GM19351 (cell line): ENCODE measurements around the gene GIT2.
"Not testable (repeated sequence)": the region's sequence is repeated elsewhere in the genome, so short reads cannot be mapped to it uniquely, and the experiment has no call there.

Source experiments
- ATAC-seq: cut with Tn5 transposase; IDR thresholded peaks from one replicate; pipeline ENCODE4 v1.9.1; 2021; ENCODE audit warnings: mild to moderate bottlenecking, moderate library complexity; ENCODE audit not compliant: unreplicated experiment

The GIT2 gene

DNA sequence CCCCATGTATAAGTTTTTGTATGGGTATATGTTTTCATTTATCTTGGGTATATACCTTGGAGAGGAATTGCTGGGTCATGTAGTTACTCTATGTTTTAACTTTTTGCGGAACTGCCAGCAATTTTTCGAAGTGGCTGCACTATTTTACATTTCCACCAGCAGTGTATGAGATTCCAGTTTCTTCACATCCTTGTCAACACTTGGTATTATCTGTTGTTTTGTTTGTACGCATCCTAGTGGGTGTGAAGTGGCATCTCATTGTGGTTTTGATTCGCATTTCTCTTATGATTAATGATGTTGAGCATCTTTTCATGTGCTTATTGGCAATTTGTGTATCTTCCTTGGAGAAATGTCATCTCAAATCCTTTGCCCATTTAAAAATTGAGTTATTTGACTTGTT lies 9.9 kb upstream of the GIT2 start:
- ATAC-seq, result no peak

DNA sequence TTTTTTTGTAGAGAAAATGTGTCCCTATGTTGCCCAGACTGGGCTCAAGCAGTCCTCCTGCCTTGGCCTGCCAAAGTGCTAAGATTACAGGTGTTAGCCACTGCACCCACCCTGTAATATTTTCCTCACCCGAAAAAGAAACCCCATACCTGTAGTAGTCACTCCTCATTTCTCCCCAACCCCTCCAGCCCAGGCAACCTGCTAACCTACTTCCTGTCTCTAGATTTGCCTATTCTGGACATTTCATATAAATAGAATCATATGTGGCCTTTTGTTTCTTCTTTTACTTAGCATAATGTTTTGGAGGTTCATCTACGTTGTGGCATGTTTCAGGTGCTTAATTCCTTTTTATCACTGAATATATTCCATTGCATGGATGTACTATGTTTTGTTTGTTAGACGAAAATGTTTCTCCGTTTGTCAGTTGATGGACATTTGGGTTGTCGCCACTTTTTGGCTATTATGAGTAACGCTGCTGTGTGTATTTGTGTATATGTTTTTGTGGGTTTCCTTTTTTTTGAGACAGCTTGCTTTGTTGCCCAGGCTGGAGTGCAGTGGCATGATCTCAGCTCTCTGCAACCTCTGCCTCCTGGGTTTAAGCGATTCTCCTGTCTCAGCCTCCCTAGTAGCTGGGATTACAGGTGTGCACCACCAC lies 9.3 kb upstream of the GIT2 start:
- ATAC-seq, result peak; percentile 65

GRCh38 chr12:110004598-110004997 lies 8.4 kb upstream of the GIT2 start:
- peak; percentile 59 for ATAC-seq

- no peak for ATAC-seq
These were observed 6.7 kb upstream of the GIT2 start for GRCh38 chr12:110002676-110003515.

DNA sequence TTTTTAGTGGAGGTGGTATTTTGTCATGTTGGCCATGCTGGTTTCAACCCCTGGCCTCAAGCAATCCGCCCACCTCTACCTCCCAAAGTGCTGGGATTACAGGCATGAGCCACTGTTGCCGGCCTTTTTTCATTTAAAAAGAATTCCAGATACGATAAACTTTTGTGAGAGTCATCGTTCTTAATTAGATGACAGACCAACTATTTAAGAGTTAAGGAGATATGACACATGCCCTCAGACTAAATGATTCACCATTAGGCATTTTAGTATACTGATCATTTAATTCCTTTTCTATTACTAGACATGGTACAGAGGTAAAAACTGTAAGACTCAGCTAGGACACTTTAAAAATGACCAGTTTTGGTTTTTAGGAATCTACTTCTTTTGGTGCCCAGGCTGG lies 5.4 kb upstream of the GIT2 start:
- ATAC-seq, result no peak

DNA sequence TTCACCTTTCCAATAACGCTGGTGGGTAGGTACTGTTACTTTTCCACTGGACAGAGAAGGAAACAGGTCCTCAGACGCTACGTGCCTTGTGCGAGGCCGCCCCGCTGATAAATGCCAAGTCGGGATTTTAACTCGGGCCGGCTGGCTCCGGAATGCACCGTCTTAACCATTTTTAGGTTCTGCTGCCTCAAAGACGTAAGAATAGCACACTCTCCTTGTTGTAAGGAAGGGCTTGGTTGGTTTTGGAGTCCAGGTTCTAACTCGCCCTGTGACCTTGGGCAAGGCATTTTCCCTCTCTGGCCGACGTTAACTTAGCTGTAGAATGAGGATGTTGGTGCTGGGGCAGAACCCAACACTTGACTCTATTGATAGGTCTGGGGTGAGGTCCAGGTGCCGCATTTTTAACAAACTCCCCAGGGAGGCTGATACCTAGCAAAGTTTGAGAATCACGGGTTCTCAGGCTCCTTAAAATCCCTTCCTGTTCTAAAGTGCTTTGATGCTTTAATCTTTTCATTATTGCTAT lies 3.9 kb upstream of the GIT2 start:
- ATAC-seq, result no peak

DNA sequence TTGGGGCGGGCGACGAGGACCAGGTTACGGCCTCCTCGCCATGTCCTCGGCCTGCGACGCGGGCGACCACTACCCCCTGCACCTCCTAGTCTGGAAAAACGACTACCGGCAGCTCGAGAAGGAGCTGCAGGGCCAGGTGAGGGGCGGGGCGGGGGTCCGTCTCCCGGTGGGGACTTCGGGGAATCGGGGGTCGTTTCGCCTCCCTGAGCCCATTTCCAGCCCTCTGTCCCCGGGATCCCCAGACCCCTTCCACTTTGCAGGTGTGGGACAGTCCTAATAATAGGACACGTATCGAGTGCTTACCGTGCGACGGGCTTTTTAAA lies 3.4 kb upstream of the GIT2 start:
- no peak for ATAC-seq

DNA sequence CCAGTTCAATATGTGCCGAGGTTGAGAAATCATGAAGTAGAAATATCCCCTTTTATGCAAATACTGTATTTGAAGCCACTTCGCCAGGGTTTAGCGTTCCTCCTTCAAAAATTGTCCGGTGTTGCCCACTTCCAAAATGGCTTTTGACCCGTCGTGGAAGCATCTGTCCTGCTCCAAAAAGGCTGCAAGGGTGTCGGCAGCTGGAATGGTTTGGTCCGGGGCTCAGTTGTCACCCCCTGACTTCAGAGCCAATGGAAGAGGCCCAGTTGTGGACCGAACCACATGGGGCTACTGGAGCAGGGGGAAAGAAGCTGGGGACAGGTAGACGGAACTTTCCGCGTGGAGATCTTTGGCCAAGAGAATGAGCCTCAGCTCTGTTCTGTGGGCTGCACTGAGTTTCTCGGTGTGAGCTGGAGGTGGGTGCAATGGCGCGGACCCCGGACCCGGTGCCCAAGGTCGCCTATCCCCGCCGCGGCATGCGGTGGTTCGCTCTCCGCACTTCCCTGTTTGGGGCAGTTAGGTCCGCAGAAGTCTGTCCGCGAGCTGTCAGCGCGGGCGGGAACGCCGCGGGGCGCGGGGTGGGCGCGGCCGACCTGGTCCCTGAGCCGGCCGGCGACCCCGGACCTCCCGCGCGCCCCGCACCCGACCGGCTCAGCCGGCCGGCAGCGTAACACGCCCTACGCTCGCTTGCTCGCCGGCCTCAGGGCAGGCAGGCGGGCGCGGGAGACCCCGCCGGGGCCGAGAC lies 2.9 kb upstream of the GIT2 start, which contains the start of gene ANKRD13A:
TSS of gene ANKRD13A (plus strand) at position 527 of the 745 bp plus-strand sequence. CDS start 259 bp downstream, outside the sequence.
- ATAC-seq, result peak; percentile 48

- no peak for ATAC-seq
These were observed 2.2 kb upstream of the GIT2 start for GRCh38 chr12:109998241-109998903.

DNA sequence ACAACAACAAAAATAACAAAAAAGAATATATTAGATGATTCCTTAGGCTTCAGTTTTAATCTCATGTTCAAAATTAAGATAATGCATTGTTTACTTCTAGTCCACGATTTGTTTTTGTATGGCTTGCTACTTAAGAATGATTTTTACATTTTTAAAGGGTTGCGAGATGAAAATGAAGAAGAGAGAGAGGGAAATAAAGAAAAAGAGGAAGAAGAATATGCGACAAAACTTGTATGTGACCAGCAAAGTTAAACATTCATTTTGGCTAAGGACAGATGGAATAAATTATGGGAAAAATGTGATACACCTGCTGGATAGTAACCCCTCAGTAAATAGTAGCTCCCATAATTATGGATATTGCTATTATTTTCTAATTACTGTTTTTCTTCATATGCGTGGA lies 1.2 kb upstream of the GIT2 start:
- no peak for ATAC-seq

- ATAC-seq, result no peak
These were observed 300 bp upstream of the GIT2 start for GRCh38 chr12:109996483-109996853.

- ATAC-seq, result no peak
These were observed 845 bp downstream of the GIT2 start for GRCh38 chr12:109995361-109995685.

- no peak for ATAC-seq
These were observed 1.6 kb downstream of the GIT2 start for GRCh38 chr12:109994401-109995175.

DNA sequence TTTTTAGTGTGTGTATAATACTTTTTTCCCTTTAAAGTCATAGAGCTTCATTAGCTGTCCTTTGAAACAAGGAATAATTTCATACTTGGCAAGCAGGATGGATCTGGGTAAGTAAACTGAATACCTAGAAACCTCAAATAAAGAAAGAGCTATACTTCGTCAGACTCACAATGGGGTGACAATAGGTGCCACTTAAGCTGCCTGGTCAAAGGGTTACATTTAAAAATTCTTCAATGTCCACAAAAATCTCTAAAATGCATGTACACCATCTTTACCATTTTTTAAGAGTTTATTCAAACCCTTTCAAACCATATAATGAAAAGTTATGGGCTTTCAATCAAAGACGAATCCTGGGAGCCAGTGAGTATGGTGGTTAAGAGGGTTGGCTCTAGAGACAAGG lies 3.1 kb downstream of the GIT2 start:
- no peak for ATAC-seq

- no peak for ATAC-seq
These were observed 4.6 kb downstream of the GIT2 start for GRCh38 chr12:109991586-109991985.

DNA sequence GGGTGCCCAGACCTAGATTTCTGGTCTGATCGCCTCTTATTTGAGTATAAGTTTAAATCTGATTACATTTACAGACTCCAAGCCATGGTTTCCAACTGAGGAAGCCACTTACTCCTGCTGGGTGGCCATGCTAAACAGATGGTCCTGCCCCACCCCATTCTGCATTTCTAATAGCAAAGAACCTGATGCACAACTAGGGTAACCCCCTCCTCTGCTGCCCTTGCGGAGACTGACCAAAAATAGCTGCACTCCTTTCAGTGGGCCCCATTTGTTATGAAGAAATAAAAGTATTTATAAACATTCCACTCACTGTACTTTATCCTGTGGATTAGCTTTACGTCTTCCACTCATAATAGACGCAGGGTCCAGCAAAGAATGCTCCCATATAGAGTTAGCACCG lies 6.8 kb downstream of the GIT2 start:
- no peak for ATAC-seq

- no peak for ATAC-seq
These were observed 7.3 kb downstream of the GIT2 start for GRCh38 chr12:109988903-109989302.

DNA sequence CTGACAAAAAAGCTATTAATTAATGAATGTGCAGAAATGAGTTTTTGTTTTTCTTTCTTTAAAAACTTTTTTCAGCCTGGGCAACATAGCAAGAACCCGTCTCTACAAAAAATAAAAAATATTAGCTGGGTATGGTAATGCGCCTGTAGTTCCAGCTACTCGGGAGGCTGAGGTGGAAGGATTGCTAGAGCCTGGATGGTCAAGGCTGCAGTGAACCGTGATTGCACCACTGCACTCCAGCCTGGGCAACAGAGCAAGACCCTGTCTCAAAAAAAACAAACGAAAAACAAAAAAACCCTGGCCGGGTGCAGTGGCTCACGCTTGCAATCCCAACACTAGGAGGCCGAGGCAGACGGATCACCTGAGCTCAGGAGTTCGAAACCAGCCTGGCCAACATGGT lies 7.9 kb downstream of the GIT2 start:
- ATAC-seq, result no peak

DNA sequence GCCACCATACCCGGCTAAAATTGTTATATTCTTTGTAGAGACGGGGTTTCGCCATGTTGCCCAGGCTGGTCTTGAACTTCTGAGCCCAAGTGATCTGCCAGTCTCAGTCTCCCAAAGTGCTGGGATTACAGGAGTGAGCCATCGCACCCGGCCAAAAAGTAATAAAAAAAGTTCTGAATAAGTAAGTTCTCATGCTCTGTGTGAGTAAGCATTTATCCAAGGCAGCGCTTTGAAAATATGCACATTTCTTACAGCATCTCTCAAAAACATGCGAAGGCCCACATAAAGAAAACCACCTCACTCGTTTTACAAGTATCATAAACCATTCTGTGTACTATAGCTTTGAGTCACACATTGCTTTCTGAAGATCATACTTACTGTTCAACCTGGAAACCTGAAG lies 8.6 kb downstream of the GIT2 start:
- ATAC-seq, result no peak

- ATAC-seq, result not testable (repeated sequence)
These were observed 9.9 kb downstream of the GIT2 start for GRCh38 chr12:109986236-109986635.
